RWPE1 (cell line): Measurements from ENCODE around the gene ADAMTS6.

Experiments
- CTCF ChIA-PET: fragments of 350-600 bp; sonication (Branson Sonifier 250); formaldehyde crosslinking; extraction: SDS; loops from one replicate; lab custom pipeline; 2021; lab: Yijun Ruan, JAX
- POLR2A ChIA-PET: fragments of 400-600 bp; formaldehyde crosslinking; extraction: SDS; loops from one replicate; lab custom pipeline; 2020; ENCODE audit warnings: antibody characterized with exemption; ENCODE audit not compliant: low non-redundant PET; lab: Yijun Ruan, JAX
- DNase-seq: peaks from one replicate; pipeline ENCODE4 v3.0.0; 2012; ENCODE audit warnings: low spot score
- H3K27ac ChIP-seq: fragments of 450-650 bp; 2 replicates; pipeline ENCODE4 v1.5.1; 2017
- TF ChIP-seq, protein P1 (sequence below): fragments of 450-650 bp; conservative IDR thresholded peaks from 2 replicates; pipeline ENCODE4 v1.5.1; 2017; ENCODE audit warnings: low read depth, mild to moderate bottlenecking

ADAMTS6 gene

GRCh38 chr5:65105301-65105700 lies 376.4 kb downstream of the ADAMTS6 start:
- no peak overlapping the region for H3K27ac ChIP-seq
- ChIA-PET CTCF (interaction anchor here (0.7 kb wide), 1 partner anchor 410 kb away, joined by 3 read pairs; no protein-coding TSS in a partner anchor), POLR2A (no interaction called here)
- no peak for DNase-seq
- TF ChIP-seq, protein P1, sequence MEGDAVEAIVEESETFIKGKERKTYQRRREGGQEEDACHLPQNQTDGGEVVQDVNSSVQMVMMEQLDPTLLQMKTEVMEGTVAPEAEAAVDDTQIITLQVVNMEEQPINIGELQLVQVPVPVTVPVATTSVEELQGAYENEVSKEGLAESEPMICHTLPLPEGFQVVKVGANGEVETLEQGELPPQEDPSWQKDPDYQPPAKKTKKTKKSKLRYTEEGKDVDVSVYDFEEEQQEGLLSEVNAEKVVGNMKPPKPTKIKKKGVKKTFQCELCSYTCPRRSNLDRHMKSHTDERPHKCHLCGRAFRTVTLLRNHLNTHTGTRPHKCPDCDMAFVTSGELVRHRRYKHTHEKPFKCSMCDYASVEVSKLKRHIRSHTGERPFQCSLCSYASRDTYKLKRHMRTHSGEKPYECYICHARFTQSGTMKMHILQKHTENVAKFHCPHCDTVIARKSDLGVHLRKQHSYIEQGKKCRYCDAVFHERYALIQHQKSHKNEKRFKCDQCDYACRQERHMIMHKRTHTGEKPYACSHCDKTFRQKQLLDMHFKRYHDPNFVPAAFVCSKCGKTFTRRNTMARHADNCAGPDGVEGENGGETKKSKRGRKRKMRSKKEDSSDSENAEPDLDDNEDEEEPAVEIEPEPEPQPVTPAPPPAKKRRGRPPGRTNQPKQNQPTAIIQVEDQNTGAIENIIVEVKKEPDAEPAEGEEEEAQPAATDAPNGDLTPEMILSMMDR = no peak

DNA sequence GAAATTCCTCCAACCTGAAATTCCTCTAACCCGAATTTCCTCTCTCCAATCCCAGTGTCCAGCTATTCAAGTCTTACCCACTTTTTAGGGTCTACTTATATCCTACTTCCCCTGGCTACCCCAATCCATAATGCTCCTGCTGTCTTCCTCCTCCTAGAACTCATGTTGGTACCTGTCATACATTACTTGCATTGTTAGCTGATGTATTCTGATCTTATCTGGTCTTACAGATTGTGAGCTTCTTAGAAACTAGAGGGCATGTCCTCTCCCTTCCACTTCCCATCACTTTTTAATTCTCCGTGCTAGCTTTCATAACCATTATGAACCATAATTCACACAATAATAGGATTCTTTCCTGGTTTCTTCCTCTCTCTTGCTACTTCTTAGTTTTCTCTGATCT lies 376.9 kb downstream of the ADAMTS6 start:
- CTCF ChIA-PET = interaction anchor here (0.7 kb wide), 1 partner anchor 411 kb away, joined by 3 read pairs; no protein-coding TSS in a partner anchor
- no peak overlapping the region for H3K27ac ChIP-seq
- TF ChIP-seq, protein P1 = no peak
- POLR2A ChIA-PET = no interaction called here
- DNase-seq = no peak

DNA sequence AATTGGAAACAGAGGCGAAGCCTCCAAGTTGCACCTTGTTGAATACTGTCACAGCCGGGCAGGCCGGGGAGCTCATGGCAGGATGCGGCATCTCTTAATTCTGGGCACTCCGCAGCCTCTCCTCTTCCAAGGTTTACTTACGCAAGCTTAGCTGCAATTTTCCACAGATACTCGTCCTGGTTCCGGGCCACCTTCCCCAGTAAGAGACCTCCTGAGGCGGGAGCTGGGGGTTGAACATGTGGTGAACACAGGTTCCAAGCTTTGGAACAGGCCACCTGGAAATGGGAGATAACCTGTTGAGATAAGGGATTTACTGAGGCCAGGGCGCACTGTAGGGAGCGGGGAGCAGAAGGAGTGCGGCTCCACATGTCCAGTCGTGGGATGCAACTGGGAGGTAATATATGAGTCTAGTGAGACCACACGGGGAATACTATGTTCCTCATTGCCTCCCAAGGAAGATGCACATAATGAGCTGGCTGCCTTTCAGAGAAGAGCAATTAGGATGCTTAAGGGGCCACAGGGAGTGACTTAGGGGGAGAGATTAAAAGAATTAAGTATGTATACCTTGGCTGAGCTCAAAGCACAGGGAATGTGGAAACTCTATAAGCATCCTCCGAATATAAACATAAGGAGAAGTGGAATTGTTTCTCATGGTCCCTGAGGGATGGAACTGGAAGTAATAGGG lies 377.8 kb downstream of the ADAMTS6 start:
- TF ChIP-seq, protein P1 = no peak
- ChIA-PET POLR2A (no interaction called here), CTCF (interaction anchor here (0.5 to 3.3 kb wide), 3 partner anchors 259 to 380 kb away, joined by 3 to 9 read pairs (median 3); no protein-coding TSS in a partner anchor)
- no peak overlapping the region for H3K27ac ChIP-seq
- no peak for DNase-seq

DNA sequence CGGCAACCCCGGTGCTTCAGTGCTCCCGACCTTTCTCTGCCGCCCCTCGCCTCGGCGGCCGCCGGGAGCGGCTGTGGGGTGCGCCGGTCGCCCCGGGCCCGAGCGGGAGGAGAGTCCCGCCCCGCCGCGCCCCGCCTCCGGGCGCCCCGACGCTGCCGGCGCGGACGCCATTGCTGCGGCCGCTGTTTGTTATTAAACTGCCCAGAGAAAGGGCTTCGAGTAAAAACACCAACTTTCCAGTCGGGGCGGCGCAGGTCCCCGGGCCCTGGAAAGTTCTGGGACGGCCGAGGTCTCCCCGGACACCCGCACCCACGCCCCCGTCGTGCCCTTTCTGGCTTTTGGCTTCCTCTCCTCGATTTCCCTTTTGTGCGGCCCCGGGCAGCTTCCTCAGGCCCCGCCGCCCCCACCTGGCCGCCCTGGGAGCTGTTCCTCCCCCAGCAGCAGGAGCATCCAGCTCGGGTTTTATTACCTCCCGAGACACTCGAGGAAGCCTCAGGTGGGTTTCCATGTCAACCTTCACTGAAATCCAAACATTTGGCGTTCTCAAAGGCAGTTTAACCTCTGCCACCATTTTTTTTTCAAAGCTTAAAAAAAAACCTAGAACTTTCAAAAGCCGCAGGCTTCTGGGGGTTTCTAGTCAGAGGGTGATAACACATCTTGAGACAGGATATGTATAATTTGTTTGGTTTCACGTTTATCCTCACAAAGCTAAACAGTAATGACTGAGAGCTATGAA lies 378.6 kb downstream of the ADAMTS6 start:
- TF ChIP-seq, protein P1 = peak; percentile 53
- H3K27ac ChIP-seq = peak overlapping the region; percentile 59
- ChIA-PET CTCF (interaction anchor here (0.5 to 3.3 kb wide), 4 partner anchors 260 to 389 kb away, joined by 3 to 9 read pairs (median 4); no protein-coding TSS in a partner anchor), POLR2A (no interaction called here)
- DNase-seq = peak; percentile 60

- ChIA-PET CTCF (interaction anchor here (3.3 kb wide), 1 partner anchor 381 kb away, joined by 9 read pairs; no protein-coding TSS in a partner anchor), POLR2A (no interaction called here)
- DNase-seq = no peak
- TF ChIP-seq, protein P1 = no peak
- H3K27ac ChIP-seq = peak overlapping the region; percentile 59
Measured at GRCh38 chr5:65102371-65102975, 379.2 kb downstream of the ADAMTS6 start.

DNA sequence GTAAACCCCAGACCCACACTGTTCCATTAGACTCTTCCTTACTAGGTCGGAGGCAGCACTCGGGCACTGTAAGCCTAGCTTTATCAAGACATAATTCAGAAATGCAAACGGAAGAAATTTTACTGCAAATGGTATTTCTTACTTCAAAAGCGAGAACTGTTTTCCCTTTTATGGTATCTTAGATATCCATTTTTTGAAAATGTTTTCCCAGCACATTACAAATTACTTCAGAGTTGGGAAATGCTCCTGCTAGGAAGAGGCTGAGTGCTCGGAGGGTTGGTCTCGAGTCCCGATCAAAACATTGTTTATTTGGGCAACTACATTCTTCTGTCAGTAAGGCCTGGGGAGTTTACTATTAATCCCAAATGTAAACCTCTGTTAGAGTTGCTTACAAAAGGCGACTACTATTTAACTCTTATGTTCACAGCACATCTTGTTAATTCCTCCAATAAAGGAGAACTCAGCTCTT lies 380.1 kb downstream of the ADAMTS6 start:
- H3K27ac ChIP-seq = no peak overlapping the region
- DNase-seq = no peak
- TF ChIP-seq, protein P1 = no peak
- CTCF ChIA-PET = interaction anchor here (3.3 kb wide), 1 partner anchor 382 kb away, joined by 9 read pairs; no protein-coding TSS in a partner anchor
- POLR2A ChIA-PET = no interaction called here
